Globus pallidus (tissue), 1 donor: ENCODE results near the gene IGIP.

ENCODE experiments used
- DNase-seq: peaks from one replicate; pipeline ENCODE4 v3.0.0-alpha.2; 2015; ENCODE audit warnings: low spot score

IGIP gene

DNA sequence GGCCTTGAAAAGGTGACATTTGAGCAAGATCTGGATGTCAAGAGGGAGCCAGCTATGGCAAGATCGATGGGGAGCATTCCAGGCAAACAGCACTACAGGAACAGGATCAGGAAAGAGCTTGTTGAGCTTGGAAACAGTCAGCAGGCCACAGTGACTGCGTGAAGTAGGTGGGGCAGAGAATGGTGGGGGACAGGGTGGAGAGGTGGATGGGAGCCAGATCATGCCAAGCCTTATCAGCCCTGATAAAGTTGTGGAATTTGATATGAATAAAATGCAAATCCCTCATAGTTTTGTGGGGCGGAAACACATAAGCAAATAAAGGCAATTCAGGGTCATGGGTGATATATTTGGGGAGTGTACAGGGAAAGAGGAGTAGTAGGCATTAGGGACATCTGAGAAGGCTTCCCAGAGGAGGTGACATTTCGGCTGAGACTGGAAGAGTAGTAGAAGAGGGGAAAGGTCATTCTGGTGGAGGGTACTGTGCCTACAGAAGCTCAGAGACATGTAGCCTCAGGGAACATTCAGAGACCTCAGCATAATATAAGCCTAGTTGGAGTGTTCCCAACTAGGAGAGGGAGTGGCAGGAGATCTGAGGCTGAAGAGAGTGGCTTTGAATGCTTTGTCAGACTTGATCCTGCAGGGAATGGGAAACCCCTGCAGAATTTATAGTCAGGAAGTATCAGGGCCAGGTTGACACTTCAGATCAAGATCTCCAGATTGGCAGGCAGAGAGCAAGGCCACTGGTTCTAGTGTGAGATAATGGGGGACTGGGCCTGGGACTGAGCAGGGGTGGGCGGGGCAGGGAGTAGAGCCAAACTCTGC, 39.6 kb downstream of the IGIP start:
- DNase-seq = no peak

DNA sequence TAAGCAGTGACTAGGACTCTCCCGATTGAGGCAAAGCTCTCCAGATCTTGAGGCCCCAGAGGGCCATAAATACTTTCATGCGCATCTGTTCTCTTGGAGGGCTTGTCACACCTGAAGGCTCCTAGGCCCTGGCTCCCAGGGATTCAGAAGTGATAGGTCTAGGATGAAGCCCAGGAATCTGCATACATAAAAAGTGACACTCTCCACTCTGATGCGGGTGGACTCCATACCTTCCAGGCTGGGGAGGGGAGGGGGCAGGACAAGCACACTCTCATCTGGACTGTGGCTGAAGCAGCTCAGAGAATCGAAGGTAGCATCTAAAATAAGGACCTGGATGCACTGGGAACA, 40.2 kb downstream of the IGIP start:
- no peak for DNase-seq

DNA sequence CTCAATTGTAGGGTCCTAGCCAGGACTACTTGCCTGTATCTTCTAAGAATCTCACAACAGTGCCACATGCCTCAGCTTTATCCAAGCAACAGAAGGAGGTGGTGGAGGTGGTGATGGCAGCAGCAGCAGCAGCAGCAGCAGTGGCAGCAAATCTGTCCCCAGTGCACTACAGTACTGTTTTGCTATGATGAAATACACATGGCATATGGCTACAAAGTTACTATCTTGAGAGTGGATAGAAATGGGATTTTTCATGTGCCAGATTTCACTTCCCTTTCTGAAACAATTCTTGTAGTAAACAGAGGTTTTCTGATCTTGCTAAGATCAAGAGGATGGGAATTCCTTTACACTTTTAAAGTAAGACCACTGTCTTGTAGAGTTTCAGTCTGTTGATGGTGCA, 41.2 kb downstream of the IGIP start:
- no peak for DNase-seq

DNA sequence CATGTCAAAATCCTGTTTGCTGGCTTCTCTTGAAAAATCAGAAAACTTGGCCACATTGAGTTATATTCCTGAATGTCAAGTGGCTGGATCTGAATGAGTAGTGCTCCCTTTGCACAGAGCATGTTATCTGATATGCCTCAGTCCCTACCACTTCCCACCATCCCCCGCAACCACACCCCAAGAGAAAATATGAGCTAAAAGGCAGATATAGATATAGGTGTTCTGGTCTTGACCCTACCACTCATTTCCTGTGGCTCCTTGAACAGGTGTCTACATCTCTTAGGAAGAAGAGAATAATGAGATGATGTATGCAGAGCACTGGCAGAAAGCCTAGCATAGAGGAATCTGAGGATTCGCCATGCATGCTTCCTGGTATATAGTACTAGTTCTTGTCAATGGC, 42.6 kb downstream of the IGIP start:
- DNase-seq = no peak

DNA sequence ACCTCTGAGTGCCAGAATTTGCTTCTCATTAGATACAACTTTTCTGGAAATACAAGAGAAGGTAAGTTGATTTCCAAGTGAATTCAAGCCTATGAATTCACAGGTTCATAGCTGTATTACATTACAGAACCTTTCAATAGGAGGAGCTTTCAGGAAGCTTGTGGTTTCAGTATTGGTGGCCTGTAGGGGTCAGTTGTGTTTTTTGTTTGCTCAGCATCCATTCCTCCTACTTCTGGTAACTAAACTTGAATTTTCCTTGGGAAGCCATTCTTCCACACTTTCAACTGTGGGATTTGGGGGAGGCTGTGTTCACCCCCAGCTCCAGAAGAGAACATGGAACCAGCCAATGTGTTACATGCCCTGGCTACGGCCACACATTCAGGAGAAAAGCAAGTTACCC, 43.7 kb downstream of the IGIP start:
- no peak for DNase-seq

DNA sequence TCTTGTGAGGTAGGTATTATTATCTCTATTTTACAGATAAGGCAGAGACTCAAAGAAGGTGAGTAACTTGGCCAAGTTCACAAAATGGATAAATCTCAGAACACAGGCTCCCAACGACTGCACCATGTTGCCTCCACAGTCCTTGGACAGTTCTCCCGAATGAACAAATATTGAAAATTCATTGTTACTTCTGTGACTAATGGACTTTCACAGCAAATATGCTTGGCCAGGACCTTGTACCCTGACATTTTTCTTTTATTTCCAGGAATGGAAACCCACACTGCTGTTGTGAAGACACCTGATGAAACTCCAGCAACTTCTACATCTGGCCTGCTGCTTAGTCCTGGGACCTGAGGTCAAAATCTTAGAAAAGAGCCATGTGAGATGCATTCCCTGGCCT, 46.7 kb downstream of the IGIP start:
- DNase-seq = no peak

DNA sequence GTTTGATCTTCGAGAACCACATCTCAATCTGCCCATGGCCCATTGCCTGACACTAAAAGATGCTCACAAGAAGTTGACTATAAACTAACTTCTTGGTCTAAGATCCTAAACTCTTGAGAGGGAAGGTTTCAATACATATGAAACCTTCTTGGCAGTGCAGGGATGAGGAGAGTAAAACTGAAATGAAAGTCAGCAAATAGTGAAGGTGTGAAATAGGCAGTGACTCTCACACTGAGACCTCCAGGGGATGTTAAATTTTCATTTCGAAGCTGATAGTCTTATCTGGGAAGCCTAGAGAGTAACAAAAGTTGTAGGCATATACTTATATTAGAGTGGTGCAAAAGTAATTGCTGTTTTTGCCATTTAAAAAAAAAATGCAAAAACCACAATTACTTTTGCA, 48.3 kb downstream of the IGIP start:
- DNase-seq = no peak

DNA sequence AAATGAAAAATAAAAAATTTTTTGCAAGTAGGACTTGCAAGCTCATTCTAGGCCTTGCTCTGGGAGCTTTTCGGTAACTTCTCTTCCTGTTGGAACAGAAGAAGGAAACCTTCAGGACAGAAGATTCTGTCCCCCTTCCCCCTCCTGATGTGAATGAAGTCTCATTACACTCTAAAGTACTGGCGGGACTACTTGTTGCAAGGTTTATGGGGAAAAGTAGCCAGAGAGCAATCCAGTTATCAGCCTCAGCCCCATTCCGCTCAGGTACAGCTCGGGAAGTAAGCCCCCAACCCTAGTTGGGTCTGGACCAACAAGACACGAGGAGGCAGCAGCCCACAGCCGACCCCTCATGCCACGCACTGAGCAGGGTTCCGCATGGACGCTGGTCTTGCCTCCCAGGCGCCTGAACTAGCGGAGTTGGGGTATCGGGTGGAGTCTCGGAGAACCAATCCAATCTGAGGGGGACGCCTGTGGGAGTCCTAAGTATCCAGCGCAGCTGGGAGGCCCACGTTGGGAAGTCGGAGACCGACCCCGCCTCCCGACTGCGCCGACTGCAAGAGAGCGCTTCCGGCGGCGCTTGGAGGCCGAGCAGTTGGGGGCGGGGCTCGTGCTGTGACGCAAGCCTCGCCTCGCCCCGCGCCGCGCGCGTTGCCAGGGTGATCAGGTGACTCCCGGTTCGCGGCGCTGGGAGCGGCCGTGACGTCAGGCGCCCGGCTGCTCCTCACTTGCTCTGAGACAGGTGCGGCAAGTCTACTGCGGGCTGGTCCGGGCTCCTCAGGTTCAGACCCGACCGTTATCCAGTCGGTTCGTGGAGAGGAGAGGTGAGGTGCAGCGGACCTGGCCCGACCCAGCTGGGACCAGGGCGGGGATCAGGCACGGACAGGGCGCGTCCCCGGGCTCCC, 49.0 kb downstream of the IGIP start, which contains the start of gene CYSTM1:
Gene CYSTM1 (plus strand): TSS at position 724 of the 902 bp plus-strand sequence. CDS start 19,278 bp downstream, outside the sequence.
- DNase-seq = peak; percentile 93

DNA sequence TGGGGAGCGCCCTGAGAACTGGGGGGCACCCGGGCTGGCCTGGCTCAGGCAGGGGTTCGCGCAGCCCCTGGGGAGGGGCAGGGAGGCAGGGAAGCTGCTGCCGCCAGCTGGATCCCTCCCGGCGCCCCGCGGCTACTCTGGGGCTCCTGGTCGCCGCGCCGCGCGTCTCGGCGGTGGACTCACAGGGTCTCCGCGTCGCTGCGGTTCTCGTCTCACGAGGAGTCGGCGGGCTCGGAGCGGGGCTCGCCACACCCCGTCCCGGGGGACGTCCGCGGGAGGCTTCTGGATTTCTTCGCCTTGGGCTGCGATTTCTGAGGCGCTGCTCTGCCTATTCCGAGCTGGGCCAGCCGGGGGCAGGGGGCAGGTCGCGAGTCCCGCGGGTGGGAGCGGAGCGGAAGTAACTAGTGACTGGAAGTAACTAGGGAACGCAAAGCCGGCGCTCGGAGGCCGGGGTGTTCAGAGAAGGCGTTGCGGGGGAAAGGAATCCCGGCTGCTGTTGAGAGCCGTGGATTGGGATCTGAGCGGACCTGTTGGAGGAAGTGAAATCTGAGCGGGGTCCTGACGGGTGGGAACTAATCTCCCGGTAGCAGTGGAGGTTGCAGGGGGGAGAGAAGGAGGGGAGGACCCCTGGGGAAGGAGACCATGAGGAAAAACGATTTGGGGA, 49.8 kb downstream of the IGIP start:
- peak; percentile 45 for DNase-seq

DNA sequence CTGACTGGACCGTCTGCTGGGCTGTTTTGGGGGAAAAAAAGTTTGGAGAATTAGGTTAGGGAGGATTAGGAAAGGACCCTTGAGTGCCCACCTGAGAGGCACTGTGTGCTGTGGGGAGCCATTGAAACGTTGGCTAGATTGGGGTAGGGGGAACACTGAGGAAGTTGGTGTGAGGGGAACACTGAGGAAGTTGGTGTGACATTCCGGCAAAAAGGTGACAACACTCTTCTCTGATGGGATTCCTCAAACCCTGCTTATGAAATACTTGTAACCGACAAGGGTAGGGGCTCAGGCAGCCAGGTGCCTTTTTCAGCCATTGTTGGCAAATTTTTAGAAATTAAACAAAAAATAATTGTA, 50.3 kb downstream of the IGIP start:
- DNase-seq = no peak

DNA sequence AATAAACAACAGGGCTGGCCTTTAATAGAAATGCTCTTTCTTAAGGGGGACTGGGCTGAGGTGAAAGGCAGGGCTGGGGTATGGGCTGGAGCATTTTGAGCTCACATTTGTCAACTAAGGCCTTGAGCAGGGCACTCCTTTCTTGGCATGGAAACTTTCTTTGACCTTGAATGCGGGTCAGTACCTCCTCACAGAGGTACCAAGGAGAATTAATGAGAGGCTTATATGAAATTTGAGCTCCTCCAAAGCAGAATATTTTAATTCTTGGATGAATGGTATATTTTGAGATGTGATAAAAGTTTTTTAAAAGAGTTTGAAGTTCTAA, 52.3 kb downstream of the IGIP start:
- DNase-seq = no peak

DNA sequence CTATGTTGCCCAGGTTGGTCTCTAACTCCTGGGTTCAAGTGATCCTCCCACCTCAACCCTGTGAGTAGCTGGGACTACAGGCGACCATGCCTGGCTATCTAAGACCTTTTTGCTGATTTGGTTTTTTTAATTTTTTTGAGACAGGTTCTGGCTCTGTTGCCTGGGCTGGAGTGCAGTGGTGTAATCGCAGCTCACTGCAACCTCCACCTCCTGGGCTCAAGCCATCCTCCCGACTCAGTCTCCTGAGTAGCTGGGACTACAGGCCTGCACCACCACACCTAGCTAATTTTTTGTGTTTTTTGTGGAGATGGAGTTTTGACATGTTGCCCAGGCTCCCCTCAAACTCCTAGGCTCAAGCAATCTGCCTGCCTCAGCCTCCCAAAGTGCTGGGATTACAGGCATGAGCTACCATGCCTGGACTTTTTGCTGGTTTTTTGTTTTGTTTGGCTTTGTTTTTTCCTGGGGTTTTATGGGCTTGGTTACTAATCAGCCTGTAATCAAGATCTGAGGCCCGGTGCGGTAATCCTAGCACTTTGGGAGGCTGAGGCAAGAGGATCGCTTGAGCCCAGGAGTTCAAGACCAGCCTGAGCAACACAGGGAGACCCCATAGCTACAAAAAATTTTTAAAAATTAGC, 52.9 kb downstream of the IGIP start:
- DNase-seq = no peak
